Endothelial cell of umbilical vein (primary cell): ENCODE results near the gene MIPEP.

Source experiments
- POLR2A ChIP-seq: IDR thresholded peaks from 2 replicates; pipeline ENCODE4 v1.6.1; 2012; ENCODE audit warnings: low read depth, mild to moderate bottlenecking, control low read depth, low read length
- TF ChIP-seq, protein P1 (sequence below), 2 donors: IDR thresholded peaks; 1 replicate in 1 of 2; 2 replicates in 1 of 2; pipeline ENCODE4 v1.5.1; 2011; ENCODE audit warnings: low read length in 2 of 2, mild to moderate bottlenecking in 2 of 2, moderate library complexity in 2 of 2, control low read depth in 1 of 2, inconsistent platforms in 1 of 2, low read depth in 1 of 2; ENCODE audit not compliant: insufficient read depth in 1 of 2; ENCODE audit errors: extremely low read depth in 1 of 2
- TF ChIP-seq, protein P2 (sequence below): IDR thresholded peaks from 2 replicates; pipeline ENCODE4 v1.6.1; 2011; ENCODE audit not compliant: insufficient read depth, insufficient read length

DNA sequence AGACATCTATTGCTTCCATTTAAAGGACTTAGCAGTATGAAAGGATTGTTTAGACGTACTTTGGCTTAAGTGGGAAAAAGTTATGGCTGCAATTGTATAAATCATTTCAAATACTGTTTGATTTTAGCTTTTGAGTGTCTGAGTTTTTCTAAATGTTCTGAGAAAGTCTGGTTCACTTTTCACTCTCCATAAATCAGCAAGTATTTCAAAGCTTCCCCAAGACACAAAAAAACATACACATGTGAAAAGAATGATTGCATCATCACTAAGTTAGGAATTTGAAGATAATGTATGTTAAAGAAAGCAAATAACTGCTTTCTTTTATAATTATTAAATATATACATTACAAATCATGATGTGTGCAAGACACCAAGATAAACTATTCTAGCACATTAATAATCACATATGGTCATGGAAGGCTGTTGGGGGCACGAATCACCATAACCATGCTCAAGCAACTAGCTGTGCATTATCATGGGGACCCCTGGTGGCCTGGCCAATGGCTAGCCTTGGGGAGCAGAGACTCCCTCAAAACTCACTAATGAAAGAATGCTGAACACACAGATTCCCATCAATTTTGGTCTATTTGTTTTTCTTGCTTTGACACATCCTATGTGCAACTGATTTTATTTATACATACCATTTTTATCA, 111.1 kb downstream of the MIPEP start:
- TF ChIP-seq, protein P1, sequence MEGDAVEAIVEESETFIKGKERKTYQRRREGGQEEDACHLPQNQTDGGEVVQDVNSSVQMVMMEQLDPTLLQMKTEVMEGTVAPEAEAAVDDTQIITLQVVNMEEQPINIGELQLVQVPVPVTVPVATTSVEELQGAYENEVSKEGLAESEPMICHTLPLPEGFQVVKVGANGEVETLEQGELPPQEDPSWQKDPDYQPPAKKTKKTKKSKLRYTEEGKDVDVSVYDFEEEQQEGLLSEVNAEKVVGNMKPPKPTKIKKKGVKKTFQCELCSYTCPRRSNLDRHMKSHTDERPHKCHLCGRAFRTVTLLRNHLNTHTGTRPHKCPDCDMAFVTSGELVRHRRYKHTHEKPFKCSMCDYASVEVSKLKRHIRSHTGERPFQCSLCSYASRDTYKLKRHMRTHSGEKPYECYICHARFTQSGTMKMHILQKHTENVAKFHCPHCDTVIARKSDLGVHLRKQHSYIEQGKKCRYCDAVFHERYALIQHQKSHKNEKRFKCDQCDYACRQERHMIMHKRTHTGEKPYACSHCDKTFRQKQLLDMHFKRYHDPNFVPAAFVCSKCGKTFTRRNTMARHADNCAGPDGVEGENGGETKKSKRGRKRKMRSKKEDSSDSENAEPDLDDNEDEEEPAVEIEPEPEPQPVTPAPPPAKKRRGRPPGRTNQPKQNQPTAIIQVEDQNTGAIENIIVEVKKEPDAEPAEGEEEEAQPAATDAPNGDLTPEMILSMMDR (IDR thresholded peaks at IDR 0.05; ENCODE audit: extremely low read depth in 1 of 2, insufficient read depth in 1 of 2, low read depth in 1 of 2, low read length in 2 of 2): no peak
- TF ChIP-seq, protein P2, sequence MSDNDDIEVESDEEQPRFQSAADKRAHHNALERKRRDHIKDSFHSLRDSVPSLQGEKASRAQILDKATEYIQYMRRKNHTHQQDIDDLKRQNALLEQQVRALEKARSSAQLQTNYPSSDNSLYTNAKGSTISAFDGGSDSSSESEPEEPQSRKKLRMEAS: no peak
- TF ChIP-seq POLR2A: no peak
